HL-60 (cell line): Measurements from ENCODE around the gene FRMD3.

ENCODE experiments used
- GABPA ChIP-seq: IDR thresholded peaks from 2 replicates; pipeline ENCODE4 v1.6.1; 2012; ENCODE audit warnings: low read depth
- POLR2AphosphoS5 ChIP-seq: IDR thresholded peaks from 2 replicates; pipeline ENCODE4 v1.6.1; 2012; ENCODE audit warnings: low read depth
- SPI1 ChIP-seq: IDR thresholded peaks from 2 replicates; pipeline ENCODE4 v1.6.1; 2012; ENCODE audit warnings: low read depth, mild to moderate bottlenecking, borderline replicate concordance
- TF ChIP-seq, protein P1 (sequence below): IDR thresholded peaks from one replicate; pipeline ENCODE4 v1.5.1; 2011; ENCODE audit warnings: low read length, control low read depth, inconsistent platforms; ENCODE audit not compliant: insufficient read depth
- TF ChIP-seq, protein P2 (sequence below): IDR thresholded peaks from 2 replicates; pipeline ENCODE4 v1.6.1; 2012; ENCODE audit warnings: low read depth; ENCODE audit not compliant: insufficient replicate concordance

DNA sequence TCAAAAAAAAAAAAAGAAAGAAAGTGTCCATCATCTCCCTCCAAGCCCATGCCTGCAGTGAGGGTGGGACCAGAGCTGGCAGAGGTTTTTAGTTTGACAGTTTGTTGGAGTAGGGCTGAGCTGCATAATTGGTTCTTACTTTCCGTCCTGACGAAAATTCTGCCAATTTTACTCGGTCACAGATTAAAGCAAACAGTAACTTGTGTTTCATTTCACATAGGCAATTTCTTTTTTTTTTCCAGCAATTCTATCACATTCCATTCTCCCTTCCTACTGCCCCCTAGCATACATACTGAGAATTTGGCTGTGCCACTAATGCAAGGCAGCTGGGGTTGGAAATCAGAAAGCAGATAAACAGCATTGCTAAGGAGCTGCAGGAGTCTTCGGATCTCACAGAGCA is 132.4 kb downstream of the FRMD3 start:
- TF ChIP-seq, protein P1, sequence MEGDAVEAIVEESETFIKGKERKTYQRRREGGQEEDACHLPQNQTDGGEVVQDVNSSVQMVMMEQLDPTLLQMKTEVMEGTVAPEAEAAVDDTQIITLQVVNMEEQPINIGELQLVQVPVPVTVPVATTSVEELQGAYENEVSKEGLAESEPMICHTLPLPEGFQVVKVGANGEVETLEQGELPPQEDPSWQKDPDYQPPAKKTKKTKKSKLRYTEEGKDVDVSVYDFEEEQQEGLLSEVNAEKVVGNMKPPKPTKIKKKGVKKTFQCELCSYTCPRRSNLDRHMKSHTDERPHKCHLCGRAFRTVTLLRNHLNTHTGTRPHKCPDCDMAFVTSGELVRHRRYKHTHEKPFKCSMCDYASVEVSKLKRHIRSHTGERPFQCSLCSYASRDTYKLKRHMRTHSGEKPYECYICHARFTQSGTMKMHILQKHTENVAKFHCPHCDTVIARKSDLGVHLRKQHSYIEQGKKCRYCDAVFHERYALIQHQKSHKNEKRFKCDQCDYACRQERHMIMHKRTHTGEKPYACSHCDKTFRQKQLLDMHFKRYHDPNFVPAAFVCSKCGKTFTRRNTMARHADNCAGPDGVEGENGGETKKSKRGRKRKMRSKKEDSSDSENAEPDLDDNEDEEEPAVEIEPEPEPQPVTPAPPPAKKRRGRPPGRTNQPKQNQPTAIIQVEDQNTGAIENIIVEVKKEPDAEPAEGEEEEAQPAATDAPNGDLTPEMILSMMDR, result no peak
- TF ChIP-seq POLR2AphosphoS5, result no peak
- TF ChIP-seq, protein P2, sequence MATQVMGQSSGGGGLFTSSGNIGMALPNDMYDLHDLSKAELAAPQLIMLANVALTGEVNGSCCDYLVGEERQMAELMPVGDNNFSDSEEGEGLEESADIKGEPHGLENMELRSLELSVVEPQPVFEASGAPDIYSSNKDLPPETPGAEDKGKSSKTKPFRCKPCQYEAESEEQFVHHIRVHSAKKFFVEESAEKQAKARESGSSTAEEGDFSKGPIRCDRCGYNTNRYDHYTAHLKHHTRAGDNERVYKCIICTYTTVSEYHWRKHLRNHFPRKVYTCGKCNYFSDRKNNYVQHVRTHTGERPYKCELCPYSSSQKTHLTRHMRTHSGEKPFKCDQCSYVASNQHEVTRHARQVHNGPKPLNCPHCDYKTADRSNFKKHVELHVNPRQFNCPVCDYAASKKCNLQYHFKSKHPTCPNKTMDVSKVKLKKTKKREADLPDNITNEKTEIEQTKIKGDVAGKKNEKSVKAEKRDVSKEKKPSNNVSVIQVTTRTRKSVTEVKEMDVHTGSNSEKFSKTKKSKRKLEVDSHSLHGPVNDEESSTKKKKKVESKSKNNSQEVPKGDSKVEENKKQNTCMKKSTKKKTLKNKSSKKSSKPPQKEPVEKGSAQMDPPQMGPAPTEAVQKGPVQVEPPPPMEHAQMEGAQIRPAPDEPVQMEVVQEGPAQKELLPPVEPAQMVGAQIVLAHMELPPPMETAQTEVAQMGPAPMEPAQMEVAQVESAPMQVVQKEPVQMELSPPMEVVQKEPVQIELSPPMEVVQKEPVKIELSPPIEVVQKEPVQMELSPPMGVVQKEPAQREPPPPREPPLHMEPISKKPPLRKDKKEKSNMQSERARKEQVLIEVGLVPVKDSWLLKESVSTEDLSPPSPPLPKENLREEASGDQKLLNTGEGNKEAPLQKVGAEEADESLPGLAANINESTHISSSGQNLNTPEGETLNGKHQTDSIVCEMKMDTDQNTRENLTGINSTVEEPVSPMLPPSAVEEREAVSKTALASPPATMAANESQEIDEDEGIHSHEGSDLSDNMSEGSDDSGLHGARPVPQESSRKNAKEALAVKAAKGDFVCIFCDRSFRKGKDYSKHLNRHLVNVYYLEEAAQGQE, result no peak
- TF ChIP-seq GABPA, result no peak
- no peak for TF ChIP-seq SPI1
